Endodermal cell (in vitro differentiated cells): ENCODE measurements around the gene RAC3. TPM values are rescaled to one million over a fixed set of nuclear protein-coding genes. Genes with fewer than 3 reads are reported as not detected.
A peak's percentile ranks its signal among the peaks of the same experiment; 100 is the strongest.

ENCODE experiments used
- DNase-seq: peaks from one replicate; pipeline ENCODE4 v3.0.0-alpha.2; 2017
- H3K27ac ChIP-seq: 2 replicates; pipeline ENCODE4 v1.5.1; 2013; ENCODE audit warnings: mild to moderate bottlenecking, low read depth, low read length, moderate library complexity
- H3K27me3 ChIP-seq: 2 replicates; pipeline ENCODE4 v1.6.1; 2013; ENCODE audit warnings: mild to moderate bottlenecking, low read length, moderate library complexity; ENCODE audit not compliant: insufficient read depth, control insufficient read depth, poor library complexity, severe bottlenecking
- H3K36me3 ChIP-seq: 2 replicates; pipeline ENCODE4 v1.7.0; 2013; ENCODE audit warnings: mild to moderate bottlenecking, low read length, moderate library complexity; ENCODE audit not compliant: control insufficient read depth, insufficient read depth
- H3K4me1 ChIP-seq: one replicate; pipeline ENCODE4 v1.7.0; 2013; ENCODE audit warnings: low read length; ENCODE audit not compliant: control insufficient read depth, insufficient read depth
- H3K4me3 ChIP-seq: 2 replicates; pipeline ENCODE4 v1.5.1; 2013; ENCODE audit warnings: mild to moderate bottlenecking, low read length, moderate library complexity
- H3K9ac ChIP-seq: 2 replicates; pipeline ENCODE4 v1.6.1; 2013; ENCODE audit warnings: mild to moderate bottlenecking, low read length, moderate library complexity; ENCODE audit not compliant: poor library complexity, severe bottlenecking; ENCODE audit errors: extremely low read depth
- H3K9me3 ChIP-seq: 2 replicates; pipeline ENCODE4 v1.6.1; 2013; ENCODE audit warnings: mild to moderate bottlenecking, low read length, moderate library complexity; ENCODE audit not compliant: control insufficient read depth
- H3K27ac Mint-ChIP-seq: 2 replicates; pipeline ENCODE4 v1.8.0; 2020; ENCODE audit warnings: mixed read lengths
- H3K27me3 Mint-ChIP-seq: 2 replicates; pipeline ENCODE4 v1.8.0; 2021; ENCODE audit warnings: mild to moderate bottlenecking, mixed read lengths; ENCODE audit not compliant: insufficient read depth
- H3K36me3 Mint-ChIP-seq: 2 replicates; pipeline ENCODE4 v1.8.0; 2020; ENCODE audit warnings: low read depth, mixed read lengths
- H3K4me1 Mint-ChIP-seq: 2 replicates; pipeline ENCODE4 v1.8.0; 2020; ENCODE audit warnings: mixed read lengths
- H3K4me3 Mint-ChIP-seq: 2 replicates; pipeline ENCODE4 v1.8.0; 2020; ENCODE audit warnings: mild to moderate bottlenecking, moderate library complexity, mixed read lengths
- H3K9me3 Mint-ChIP-seq: 2 replicates; pipeline ENCODE4 v1.8.0; 2020; ENCODE audit warnings: mild to moderate bottlenecking, mixed read lengths
- CTCF ChIP-seq: fragments of 200-600 bp; sonication (generic); conservative IDR thresholded peaks from 2 replicates; pipeline ENCODE4 v1.5.0; 2021; ENCODE audit warnings: antibody characterized with exemption, mild to moderate bottlenecking
- WGBS, 2 experiments: methylation state at CpG; one replicate each; pipeline versions ENCODE4 v1.1.5 to v1.1.7; 2013; ENCODE audit warnings: missing lambda C conversion rate in 2 of 2, mixed read lengths in 1 of 2; ENCODE audit not compliant: insufficient coverage in 1 of 2, insufficient read length in 1 of 2; 5-methylcytosine and 5-hydroxymethylcytosine counted together
- total RNA-seq, 2 donors: library from RNA; stranded (reverse); fragmentation: NEBNext Ultra II Directional in 1 of 2; extraction: Animal tissue kit (Norgen Biotek cat#: 25700) in 1 of 2; gene quantifications; 2 replicates in 1 of 2; 3 replicates in 1 of 2; pipeline ENCODE4 v1.2.1, GENCODE V29; 2021

The RAC3 gene
- total RNA-seq, 2 donors from 2014 or later: 45.7 to 53.9 TPM

- peak overlapping the region; percentile 58 for H3K27ac Mint-ChIP-seq
- no peaks in the 10 kb centered on the region for H3K27me3 Mint-ChIP-seq
- Histone ChIP-seq H3K27me3 (no peaks in the 10 kb centered on the region), H3K9ac (no peak overlapping the region), H3K27ac (peak overlapping the region; percentile 53), H3K4me1 (no peaks in the 10 kb centered on the region), H3K36me3 (no peaks in the 10 kb centered on the region), H3K4me3 (no peak overlapping the region), H3K9me3 (no peaks in the 10 kb centered on the region)
- H3K4me3 Mint-ChIP-seq: no peak overlapping the region
- no peaks in the 10 kb centered on the region for H3K4me1 Mint-ChIP-seq
- H3K36me3 Mint-ChIP-seq: peaks cover 23% of the 10 kb centered on the region
- WGBS, 2 experiments: 91 to 93% methylated on average over 24 to 37 of the region's 37 CpGs
- no peak for DNase-seq
- no peak for TF ChIP-seq CTCF
- H3K9me3 Mint-ChIP-seq: no peaks in the 10 kb centered on the region
Measured at GRCh38 chr17:81993729-81994592, 37.5 kb upstream of the RAC3 start.

- Histone ChIP-seq H3K27me3 (no peaks in the 10 kb centered on the region), H3K4me1 (no peaks in the 10 kb centered on the region), H3K27ac (peak overlapping the region; percentile 53), H3K4me3 (no peak overlapping the region), H3K36me3 (no peaks in the 10 kb centered on the region), H3K9ac (no peak overlapping the region), H3K9me3 (no peaks in the 10 kb centered on the region)
- 94% methylated on average over 20 to 39 of the region's 39 CpGs for whole genome bisulfite sequencing, 2 experiments
- H3K27ac Mint-ChIP-seq: no peak overlapping the region
- no peak for TF ChIP-seq CTCF
- H3K27me3 Mint-ChIP-seq: no peaks in the 10 kb centered on the region
- H3K4me3 Mint-ChIP-seq: no peak overlapping the region
- DNase-seq: no peak
- no peaks in the 10 kb centered on the region for H3K9me3 Mint-ChIP-seq
- no peaks in the 10 kb centered on the region for H3K4me1 Mint-ChIP-seq
- H3K36me3 Mint-ChIP-seq: peaks cover 17% of the 10 kb centered on the region
Measured at GRCh38 chr17:81994593-81995462, 36.6 kb upstream of the RAC3 start.

- H3K9me3 ChIP-seq: no peaks in the 10 kb centered on the region
- no peak overlapping the region for H3K4me3 ChIP-seq
- no peak overlapping the region for H3K27ac ChIP-seq
- Mint-ChIP-seq H3K9me3 (no peaks in the 10 kb centered on the region), H3K27ac (peak overlapping the region; percentile 64), H3K4me1 (no peaks in the 10 kb centered on the region), H3K36me3 (peaks cover 15% of the 10 kb centered on the region), H3K4me3 (no peak overlapping the region), H3K27me3 (no peaks in the 10 kb centered on the region)
- H3K4me1 ChIP-seq: no peaks in the 10 kb centered on the region
- TF ChIP-seq CTCF: peak; percentile 56
- no peaks in the 10 kb centered on the region for H3K36me3 ChIP-seq
- H3K27me3 ChIP-seq: no peaks in the 10 kb centered on the region
- WGBS, 2 experiments: 95 to 96% methylated on average over 21 to 29 of the region's 29 CpGs
- peak; percentile 87 for DNase-seq
- no peak overlapping the region for H3K9ac ChIP-seq
Measured at GRCh38 chr17:81995463-81996231, 35.8 kb upstream of the RAC3 start.
